IPS-NIHi7 (cell line): ENCODE results near the gene LPCAT4.

Experiments used
- DNase-seq: peaks from one replicate; pipeline ENCODE4 v3.0.0; 2012; ENCODE audit warnings: mixed read lengths; ENCODE audit errors: extremely low spot score

LPCAT4 gene

GRCh38 chr15:34336991-34337556 is 29.9 kb downstream of the LPCAT4 start:
- peak; percentile 25 for DNase-seq

GRCh38 chr15:34336231-34336990 is 30.6 kb downstream of the LPCAT4 start:
- DNase-seq, result no peak

GRCh38 chr15:34335176-34336032 is 31.6 kb downstream of the LPCAT4 start:
- no peak for DNase-seq

DNA sequence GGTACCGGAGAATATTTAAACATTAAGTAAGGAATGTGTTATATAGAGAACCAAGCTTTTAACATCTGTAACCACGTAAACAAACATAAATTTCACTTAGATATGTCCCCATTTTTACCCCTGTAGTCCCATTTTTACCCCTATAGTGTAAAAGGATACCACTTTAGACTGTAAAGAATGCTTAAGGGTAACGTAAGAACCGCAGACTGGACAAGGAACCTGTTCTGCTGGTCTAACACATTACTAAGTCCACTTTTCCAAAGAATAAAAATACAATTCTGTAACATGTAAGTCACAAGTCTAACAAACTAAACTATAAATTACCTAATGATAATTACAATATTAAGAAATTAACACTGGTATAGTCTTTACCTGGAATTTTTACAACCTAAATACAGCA is 32.3 kb downstream of the LPCAT4 start:
- no peak for DNase-seq

- no peak for DNase-seq
These were observed 34.4 kb downstream of the LPCAT4 start for GRCh38 chr15:34332553-34333120.

DNA sequence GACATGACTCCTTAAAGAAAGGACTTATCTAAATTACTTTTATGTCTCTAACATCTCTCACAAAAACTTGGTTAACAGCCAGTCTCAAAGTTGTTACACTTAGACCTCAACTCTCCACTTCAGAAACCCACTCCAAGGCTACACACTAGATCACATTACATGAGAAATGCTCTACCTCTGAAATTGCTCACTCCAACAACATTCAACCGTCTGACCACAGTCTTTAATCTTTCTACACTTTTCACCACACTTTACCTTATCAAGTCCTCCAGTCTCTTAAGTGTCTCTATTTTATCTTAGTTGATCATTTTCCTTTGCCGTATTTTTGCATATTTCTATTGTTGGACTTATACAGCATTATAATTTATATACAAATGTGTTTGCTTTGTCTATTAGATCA is 35.2 kb downstream of the LPCAT4 start:
- DNase-seq, result no peak

DNA sequence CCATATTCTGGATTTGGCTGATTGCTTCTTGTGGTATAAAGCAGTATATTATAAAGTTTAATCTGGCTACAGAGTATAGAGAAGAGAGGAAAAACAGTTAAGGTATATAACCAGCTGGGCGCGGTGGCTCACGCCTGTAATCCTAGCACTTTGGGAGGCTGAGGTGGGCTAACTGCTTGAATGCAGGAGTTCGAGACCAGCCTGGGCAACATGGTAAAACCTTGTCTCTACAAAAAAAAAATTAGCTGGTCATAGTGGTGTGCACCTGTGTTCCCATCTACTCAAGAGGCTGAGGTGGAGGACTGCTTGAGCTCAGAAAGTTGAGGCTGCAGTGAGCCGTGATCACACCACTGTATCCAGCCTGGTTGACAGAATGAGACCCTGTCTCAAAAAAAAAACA is 36.7 kb downstream of the LPCAT4 start:
- no peak for DNase-seq

- DNase-seq, result no peak
These were observed 38.0 kb downstream of the LPCAT4 start for GRCh38 chr15:34329006-34329405.

DNA sequence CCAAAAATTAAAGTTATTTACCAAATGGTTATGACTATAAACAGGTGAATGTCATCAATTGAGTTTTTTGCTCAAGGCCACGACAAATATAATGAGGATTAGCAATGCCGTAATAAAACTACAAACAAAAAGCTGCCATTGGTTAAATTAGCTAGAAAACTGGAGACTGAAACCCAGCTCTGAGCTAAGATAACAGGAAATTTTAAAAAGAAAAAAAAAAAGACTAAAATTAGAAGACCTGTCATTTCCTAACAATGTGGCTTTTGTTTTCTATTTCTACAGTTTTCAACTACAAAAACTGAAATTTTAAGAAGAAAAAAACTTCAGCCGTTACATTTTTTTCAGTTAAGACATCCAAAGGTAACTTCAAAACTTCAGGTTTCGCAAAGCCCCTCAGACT is 39.1 kb downstream of the LPCAT4 start:
- DNase-seq, result no peak

DNA sequence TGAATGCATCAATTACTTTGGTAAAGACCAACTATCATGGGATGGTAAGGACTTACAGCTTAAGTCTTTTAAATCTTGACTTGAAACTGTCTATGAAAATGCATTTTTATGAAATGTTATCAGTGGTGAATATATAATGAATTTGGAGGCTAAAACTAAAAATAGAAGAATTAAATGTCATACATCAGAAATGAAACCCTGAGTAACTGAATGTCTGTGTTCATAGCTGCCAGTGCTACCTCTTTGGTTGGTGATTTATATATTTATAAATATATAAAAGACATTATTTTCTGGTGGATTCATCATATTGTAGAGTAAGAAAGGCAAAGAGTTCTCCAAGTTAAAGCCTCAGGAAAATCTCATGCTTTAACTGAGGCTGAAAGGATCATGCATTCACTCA is 41.6 kb downstream of the LPCAT4 start:
- DNase-seq, result no peak

DNA sequence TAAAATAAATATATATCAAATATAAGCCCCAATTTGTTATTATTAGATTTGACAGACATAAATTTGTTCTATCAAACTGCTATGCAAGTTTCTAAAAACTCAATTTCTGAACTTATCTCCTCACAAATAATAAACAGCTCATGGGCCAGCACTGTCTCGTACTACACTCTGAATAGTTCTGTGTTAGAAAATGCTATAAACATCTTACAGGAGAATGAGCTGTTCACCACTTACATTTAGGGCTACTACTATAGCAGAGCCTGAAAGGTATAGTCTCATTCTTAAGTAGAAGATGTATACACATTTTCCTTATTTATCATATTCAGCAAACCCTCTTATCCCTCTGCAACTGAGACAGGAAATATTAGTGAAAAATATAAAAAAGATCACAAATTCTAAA is 42.1 kb downstream of the LPCAT4 start:
- DNase-seq, result no peak

DNA sequence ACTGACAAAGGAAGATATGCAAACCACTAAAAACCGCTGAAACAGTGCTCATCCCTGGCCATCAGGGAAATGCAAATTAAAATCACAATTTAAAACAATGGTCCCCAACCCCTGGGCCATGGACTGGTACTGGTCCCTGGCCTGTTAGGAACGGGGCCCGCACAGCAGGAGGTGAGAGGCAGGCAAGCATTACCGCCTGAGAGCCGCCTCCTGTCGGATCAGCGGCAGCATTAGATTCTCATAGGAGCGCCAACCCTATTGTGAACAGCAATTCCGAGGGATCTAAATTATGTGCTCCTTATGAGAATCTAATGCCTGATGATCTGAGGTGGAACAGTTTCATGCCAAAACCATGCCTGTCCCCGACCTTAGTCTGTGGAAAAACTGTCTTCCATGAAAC is 43.8 kb downstream of the LPCAT4 start:
- DNase-seq, result no peak

- peak; percentile 67 for DNase-seq
These were observed 48.5 kb downstream of the LPCAT4 start for GRCh38 chr15:34318277-34319079.

- no peak for DNase-seq
These were observed 52.2 kb downstream of the LPCAT4 start for GRCh38 chr15:34314491-34315490.

GRCh38 chr15:34311563-34311962 is 55.4 kb downstream of the LPCAT4 start:
- no peak for DNase-seq
